Smooth muscle cell (in vitro differentiated cells): ENCODE measurements around the gene PTPN4. TPM values are rescaled to one million over a fixed set of nuclear protein-coding genes. Genes with fewer than 3 reads are reported as not detected.
"Not testable (repeated sequence)": the region's sequence is repeated elsewhere in the genome, so short reads cannot be mapped to it uniquely, and the experiment has no call there.

Experiments used
- DNase-seq: peaks from one replicate; lab custom pipeline; 2025; ENCODE audit not compliant: unreplicated experiment; lab: John Stamatoyannopoulos, UW
- H2AFZ ChIP-seq: fragments of 200-600 bp; sonication (generic); 2 replicates; pipeline ENCODE4 v1.6.0; 2016; ENCODE audit warnings: antibody characterized with exemption, low read depth, mild to moderate bottlenecking
- H3F3A ChIP-seq: fragments of 200-600 bp; sonication (generic); 2 replicates; pipeline ENCODE4 v1.6.0; 2017; ENCODE audit warnings: antibody characterized with exemption, low read depth
- H3K27ac ChIP-seq: fragments of 200-600 bp; sonication (generic); 2 replicates; pipeline ENCODE4 v1.5.1; 2016; ENCODE audit warnings: low read depth, mild to moderate bottlenecking
- H3K27me3 ChIP-seq: fragments of 200-600 bp; sonication (generic); 2 replicates; pipeline ENCODE4 v1.6.1; 2016; ENCODE audit warnings: low read depth, mild to moderate bottlenecking
- H3K36me3 ChIP-seq: fragments of 200-600 bp; sonication (generic); 2 replicates; pipeline ENCODE4 v1.5.1; 2016; ENCODE audit warnings: low read depth
- H3K4me1 ChIP-seq: fragments of 200-600 bp; sonication (generic); 2 replicates; pipeline ENCODE4 v1.5.1; 2016; ENCODE audit warnings: low read depth
- H3K4me2 ChIP-seq: fragments of 200-600 bp; sonication (generic); 2 replicates; pipeline ENCODE4 v1.6.0; 2016; ENCODE audit warnings: mild to moderate bottlenecking
- H3K4me3 ChIP-seq: fragments of 200-600 bp; sonication (generic); 2 replicates; pipeline ENCODE4 v1.5.1; 2016; ENCODE audit warnings: mild to moderate bottlenecking
- H3K79me2 ChIP-seq: fragments of 200-600 bp; sonication (generic); 2 replicates; pipeline ENCODE4 v1.6.0; 2016; ENCODE audit warnings: low read depth, mild to moderate bottlenecking
- H3K9ac ChIP-seq: fragments of 200-600 bp; sonication (generic); 2 replicates; pipeline ENCODE4 v1.6.0; 2016; ENCODE audit warnings: low read depth
- H3K9me3 ChIP-seq: fragments of 200-600 bp; sonication (generic); replicated peaks from 2 replicates; pipeline ENCODE4 v1.5.1; 2016; ENCODE audit warnings: low read depth
- H4K20me1 ChIP-seq: fragments of 200-600 bp; sonication (generic); 2 replicates; pipeline ENCODE4 v1.6.0; 2016; ENCODE audit warnings: low read depth
- CTCF ChIP-seq: fragments of 200-600 bp; sonication (generic); IDR thresholded peaks from 2 replicates; pipeline ENCODE4 v1.5.1; 2017; ENCODE audit warnings: borderline replicate concordance, mild to moderate bottlenecking, antibody characterized with exemption; ENCODE audit not compliant: insufficient read depth, poor library complexity, severe bottlenecking
- WGBS: methylation state at CpG from one replicate; pipeline ENCODE4 v1.1.7; 2016; ENCODE audit warnings: low lambda C conversion rate; 5-methylcytosine and 5-hydroxymethylcytosine counted together
- polyA plus RNA-seq: library from polyadenylated mRNA; unstranded; fragments of >200 nt; fragmentation: Nextera tagmentation; extraction: Ambion mirVana; gene quantifications from 2 replicates; pipeline ENCODE4 v1.2.1, GENCODE V29; 2016
- total RNA-seq: library from RNA; depleted of rRNA; stranded (reverse); fragments of >200 nt; gene quantifications from 2 replicates; pipeline ENCODE4 v1.2.3, GENCODE V29; 2014

Gene PTPN4
- total and polyA plus RNA-seq, 2 experiments from 2014 or later, result 9.7 to 26.2 TPM

GRCh38 chr2:120020554-120020953 lies 260.8 kb downstream of the PTPN4 start:
- no peaks in the 10 kb centered on the region for H3F3A ChIP-seq
- no peaks in the 10 kb centered on the region for H3K27me3 ChIP-seq
- no peak for DNase-seq
- no peaks in the 10 kb centered on the region for H3K9me3 ChIP-seq
- peaks cover 62% of the 10 kb centered on the region for H3K79me2 ChIP-seq
- H3K4me1 ChIP-seq, result no peaks in the 10 kb centered on the region
- no peaks in the 10 kb centered on the region for H3K36me3 ChIP-seq
- no peak overlapping the region for H3K4me3 ChIP-seq
- peaks cover 13% of the 10 kb centered on the region for H4K20me1 ChIP-seq
- H3K27ac ChIP-seq, result no peak overlapping the region
- H2AFZ ChIP-seq, result no peak overlapping the region
- no peak for TF ChIP-seq CTCF
- no peak overlapping the region for H3K4me2 ChIP-seq
- no peak overlapping the region for H3K9ac ChIP-seq
- 97% methylated on average over 1 of the region's 1 CpG for WGBS

- 93% methylated on average over 1 of the region's 1 CpG for WGBS
- H3K27ac ChIP-seq, H3K4me3 ChIP-seq, H4K20me1 ChIP-seq, H3K4me1 ChIP-seq, H3K27me3 ChIP-seq, H3K9ac ChIP-seq, H3F3A ChIP-seq, DNase-seq, H3K4me2 ChIP-seq, H2AFZ ChIP-seq, H3K36me3 ChIP-seq, H3K9me3 ChIP-seq: not testable (repeated sequence)
- H3K79me2 ChIP-seq, result peaks cover 48% of the 10 kb centered on the region
Observed at GRCh38 chr2:120022505-120022904, 262.8 kb downstream of the PTPN4 start.

GRCh38 chr2:120026890-120027289 lies 267.2 kb downstream of the PTPN4 start:
- Histone ChIP-seq H3K4me1 (no peaks in the 10 kb centered on the region), H4K20me1 (peaks cover 17% of the 10 kb centered on the region), H3K27ac (no peak overlapping the region), H3K9ac (no peak overlapping the region), H3K9me3 (no peaks in the 10 kb centered on the region), H3K36me3 (peaks cover 4% of the 10 kb centered on the region), H2AFZ (no peak overlapping the region), H3F3A (no peaks in the 10 kb centered on the region), H3K27me3 (no peaks in the 10 kb centered on the region), H3K79me2 (peaks cover 31% of the 10 kb centered on the region), H3K4me3 (no peak overlapping the region), H3K4me2 (no peak overlapping the region)
- DNase-seq, result no peak
- peak; percentile 33 for TF ChIP-seq CTCF
- 97% methylated on average over 2 of the region's 2 CpGs for WGBS

- 93% methylated on average over 5 of the region's 5 CpGs for WGBS
- Histone ChIP-seq H3K4me2 (no peak overlapping the region), H2AFZ (no peak overlapping the region), H3K79me2 (peaks cover 18% of the 10 kb centered on the region), H3F3A (no peaks in the 10 kb centered on the region), H3K4me1 (no peaks in the 10 kb centered on the region), H4K20me1 (peaks cover 17% of the 10 kb centered on the region), H3K36me3 (peaks cover 4% of the 10 kb centered on the region), H3K9me3 (no peaks in the 10 kb centered on the region), H3K9ac (no peak overlapping the region), H3K27ac (no peak overlapping the region), H3K27me3 (no peaks in the 10 kb centered on the region), H3K4me3 (no peak overlapping the region)
- DNase-seq, result no peak
- TF ChIP-seq CTCF, result no peak
Observed at GRCh38 chr2:120028795-120029194, 269.1 kb downstream of the PTPN4 start.
